ENCODE measurements around the gene PDE4DIP.
"Not testable (repeated sequence)": the region's sequence is repeated elsewhere in the genome, so short reads cannot be mapped to it uniquely, and the experiment has no call there.

The PDE4DIP gene

DNA sequence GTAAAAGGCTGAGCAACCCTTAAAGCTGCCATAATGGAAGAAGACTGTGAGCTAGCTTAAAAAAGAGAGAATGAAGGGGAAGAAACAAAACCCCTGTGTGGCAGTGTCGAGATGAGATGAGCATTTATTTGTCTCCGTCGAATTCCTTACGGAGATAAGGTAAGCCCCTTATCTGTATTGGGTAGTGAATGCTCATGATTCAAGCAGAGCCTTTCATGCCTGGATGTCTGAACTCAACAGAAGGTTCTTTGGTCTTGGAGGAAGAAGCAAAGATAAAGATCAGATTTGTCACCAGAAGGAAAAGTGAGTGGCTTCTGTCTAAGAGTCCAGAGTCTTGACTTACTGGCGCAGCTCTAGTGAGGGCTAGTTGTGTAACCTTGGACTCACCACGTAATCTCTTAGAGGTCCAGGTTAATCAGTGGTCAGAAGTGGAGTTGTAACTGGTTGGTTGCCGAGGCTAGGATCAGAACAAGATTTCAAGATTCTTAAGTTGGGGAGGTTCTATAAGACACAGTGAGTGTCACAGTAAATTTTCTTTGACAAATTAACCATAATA lies 146.1 kb downstream of the PDE4DIP start:
- H3K4me3 ChIP-seq (ENCODE audit: low read depth, low read length); CTCF ChIA-PET; DNase-seq (ENCODE audit: low read depth, low spot score); POLR2A ChIA-PET: not testable (repeated sequence)

DNA sequence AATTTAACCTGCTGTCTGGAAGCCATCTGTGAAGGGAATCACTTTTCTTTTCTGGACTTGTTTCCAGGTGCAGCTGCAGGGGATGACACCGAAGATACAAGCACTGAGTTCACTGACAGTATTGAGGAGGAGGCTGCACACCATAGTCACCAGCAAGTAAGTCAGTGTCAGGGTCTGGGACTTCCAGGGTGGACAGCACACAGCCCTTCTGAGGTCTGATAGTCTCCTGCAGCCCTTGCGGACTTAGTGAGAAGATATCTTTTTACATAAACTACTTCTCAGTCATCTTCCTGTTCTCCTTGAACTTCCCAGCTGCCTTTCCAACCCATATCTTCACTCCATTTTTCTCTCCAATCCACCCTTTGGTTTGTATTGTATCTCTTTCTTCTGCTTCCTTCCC lies 147.6 kb downstream of the PDE4DIP start:
- CTCF ChIA-PET; POLR2A ChIA-PET; DNase-seq (ENCODE audit: low read depth, low spot score); H3K4me3 ChIP-seq (ENCODE audit: low read depth, low read length): not testable (repeated sequence)

DNA sequence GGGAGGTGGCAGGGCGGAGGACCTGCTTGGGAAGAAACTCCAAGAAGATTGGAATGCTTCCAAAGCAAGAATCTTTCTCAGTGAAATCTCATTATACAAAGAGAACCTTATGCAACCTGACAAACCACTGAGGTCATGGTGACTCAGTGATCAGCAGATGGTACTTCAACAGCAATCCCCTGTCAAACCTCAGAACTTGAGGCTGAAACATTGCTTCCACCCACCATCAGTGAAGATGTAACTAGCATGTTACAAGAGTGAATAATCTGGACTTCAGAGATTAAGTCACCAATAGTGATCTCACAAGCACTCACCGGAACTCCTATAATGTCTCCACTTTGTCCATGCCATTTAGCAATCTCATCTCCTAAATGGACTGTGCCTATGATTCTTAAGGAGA lies 148.1 kb downstream of the PDE4DIP start:
- CTCF ChIA-PET; DNase-seq (ENCODE audit: low read depth, low spot score); POLR2A ChIA-PET; H3K4me3 ChIP-seq (ENCODE audit: low read depth, low read length): not testable (repeated sequence)

DNA sequence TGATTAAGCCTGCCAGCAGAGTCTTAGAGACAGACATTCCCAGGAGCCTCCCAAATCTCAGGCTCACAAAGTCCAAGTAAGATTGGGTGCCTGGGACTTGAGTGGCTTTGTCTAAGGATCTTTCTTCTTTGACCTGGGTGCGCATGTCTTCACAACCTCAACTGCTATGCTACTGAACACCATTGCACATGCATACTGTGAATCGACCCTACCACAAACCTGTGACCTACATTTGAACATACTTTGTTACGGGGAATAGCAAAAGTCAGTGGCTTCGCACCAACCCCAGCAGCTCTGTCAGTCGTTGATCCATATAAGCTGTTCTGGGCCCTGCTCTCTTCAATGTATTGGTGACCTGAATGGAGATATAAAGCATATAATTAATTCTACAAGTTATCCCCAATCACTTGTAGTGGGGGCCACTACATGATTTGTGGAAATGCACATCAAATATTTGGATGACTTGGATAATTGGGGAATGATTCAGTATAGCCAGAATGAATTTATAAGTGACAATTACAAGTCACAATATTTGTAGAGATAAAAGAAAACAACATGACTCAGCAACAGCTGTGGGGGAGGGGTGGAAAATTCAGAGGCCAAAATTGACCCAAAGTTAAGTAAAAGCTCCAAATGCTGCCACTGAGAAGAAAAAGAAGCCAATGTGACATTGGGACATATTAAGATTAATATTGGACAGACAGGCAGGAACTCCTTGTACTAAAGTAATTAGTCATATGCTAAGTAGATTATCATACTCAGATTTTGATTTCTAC lies 152.4 kb downstream of the PDE4DIP start:
- DNase-seq (ENCODE audit: low read depth, low spot score); H3K4me3 ChIP-seq (ENCODE audit: low read depth, low read length); POLR2A ChIA-PET; CTCF ChIA-PET: not testable (repeated sequence)

DNA sequence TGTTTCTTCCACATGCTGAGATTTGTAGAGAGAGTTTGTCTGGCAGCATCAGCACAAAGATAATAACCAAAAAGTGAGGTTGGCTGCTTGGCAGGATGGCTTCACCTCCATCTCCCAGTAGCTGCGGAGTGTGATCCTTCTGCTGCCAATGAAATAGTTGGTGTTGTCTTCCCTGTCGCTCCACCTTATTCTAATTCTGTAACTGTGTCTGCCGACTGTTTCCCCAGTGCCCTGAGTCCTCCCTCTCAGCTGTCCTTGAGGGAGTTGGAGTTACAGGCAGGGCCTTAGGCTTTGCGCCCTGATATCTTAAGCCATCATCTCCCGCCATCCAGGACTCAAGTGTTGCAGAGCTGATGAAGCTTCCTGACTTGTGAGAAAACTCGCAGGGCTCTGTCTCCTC lies 153.2 kb downstream of the PDE4DIP start:
- DNase-seq (ENCODE audit: low read depth, low spot score); H3K4me3 ChIP-seq (ENCODE audit: low read depth, low read length); CTCF ChIA-PET; POLR2A ChIA-PET: not testable (repeated sequence)

DNA sequence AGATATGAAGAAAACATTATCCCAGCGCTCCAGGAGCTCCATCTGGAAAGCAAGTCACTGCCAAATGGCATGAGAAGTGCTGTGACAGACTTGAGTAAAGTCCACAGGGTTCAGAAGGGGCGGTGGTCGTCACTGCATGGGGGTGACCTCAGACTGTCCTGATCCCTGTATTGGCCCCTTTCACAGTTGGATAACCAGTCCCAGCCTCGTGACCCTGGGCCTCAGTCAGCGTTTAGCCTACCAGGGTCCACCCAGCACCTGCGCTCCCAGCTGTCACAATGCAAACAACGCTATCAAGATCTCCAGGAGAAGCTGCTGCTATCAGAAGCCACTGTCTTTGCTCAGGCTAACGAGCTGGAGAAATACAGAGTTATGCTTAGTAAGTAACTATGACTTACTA lies 158.4 kb downstream of the PDE4DIP start:
- H3K4me3 ChIP-seq (ENCODE audit: low read depth, low read length); CTCF ChIA-PET; DNase-seq (ENCODE audit: low read depth, low spot score); POLR2A ChIA-PET: not testable (repeated sequence)

DNA sequence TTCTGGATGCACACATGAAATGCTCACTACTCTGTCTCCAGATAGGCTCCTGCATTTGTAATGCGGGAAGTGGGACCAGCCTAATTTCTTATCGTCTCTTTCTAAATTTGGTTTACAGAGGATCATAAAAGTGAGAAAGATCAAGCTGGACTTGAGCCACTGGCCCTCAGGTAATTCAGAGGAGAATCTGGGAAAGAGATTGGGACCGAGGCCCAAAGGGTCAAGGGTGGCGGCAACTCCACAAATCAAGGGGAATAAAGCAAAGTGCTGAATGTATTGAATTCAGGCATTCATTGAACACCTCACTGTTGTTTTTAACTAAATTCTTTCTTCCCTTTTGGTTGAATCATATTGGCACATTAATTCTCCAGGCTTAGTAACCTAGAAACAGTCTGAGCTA lies 164.1 kb downstream of the PDE4DIP start:
- CTCF ChIA-PET; POLR2A ChIA-PET; DNase-seq (ENCODE audit: low read depth, low spot score); H3K4me3 ChIP-seq (ENCODE audit: low read depth, low read length): not testable (repeated sequence)

DNA sequence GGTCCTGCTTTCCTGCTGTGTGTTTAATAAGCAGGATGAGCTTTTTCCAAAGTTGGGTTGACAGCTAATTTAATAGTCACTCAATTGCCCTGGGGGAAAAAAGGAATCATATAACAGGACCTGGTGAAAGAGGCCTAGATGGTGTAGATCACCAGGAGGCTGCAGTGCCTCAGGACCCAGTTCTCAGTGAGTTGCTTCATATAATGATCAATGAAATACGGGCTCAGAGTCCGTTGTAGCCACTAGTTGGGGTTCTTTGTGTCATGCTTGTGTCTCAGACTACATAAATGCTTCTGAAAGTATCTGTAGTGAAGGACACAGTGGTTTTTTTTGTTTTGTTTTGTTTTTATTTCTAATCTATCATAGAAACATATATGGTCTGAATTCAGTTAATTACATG lies 164.5 kb downstream of the PDE4DIP start:
- H3K4me3 ChIP-seq (ENCODE audit: low read depth, low read length); DNase-seq (ENCODE audit: low read depth, low spot score); POLR2A ChIA-PET; CTCF ChIA-PET: not testable (repeated sequence)

DNA sequence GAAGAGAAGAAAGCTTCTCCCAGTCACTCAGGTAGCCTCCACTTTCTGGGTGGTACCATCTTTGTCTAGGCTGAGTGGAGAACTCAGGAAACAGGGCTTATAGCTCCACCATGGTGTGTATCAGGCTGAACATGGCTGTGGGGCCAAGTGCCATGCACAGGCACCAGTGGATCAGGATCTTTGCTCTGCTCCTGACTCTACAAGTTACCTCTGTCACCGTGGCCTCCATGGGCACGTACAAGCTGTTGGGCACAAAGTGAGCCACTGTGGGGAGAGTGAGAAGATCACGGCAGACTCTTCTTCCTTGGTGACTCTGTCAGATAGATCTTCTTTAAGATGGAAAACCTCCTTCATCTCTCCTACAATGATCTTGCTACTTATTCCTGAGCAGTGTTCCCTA lies 165.5 kb downstream of the PDE4DIP start:
- CTCF ChIA-PET; H3K4me3 ChIP-seq (ENCODE audit: low read depth, low read length); DNase-seq (ENCODE audit: low read depth, low spot score); POLR2A ChIA-PET: not testable (repeated sequence)

DNA sequence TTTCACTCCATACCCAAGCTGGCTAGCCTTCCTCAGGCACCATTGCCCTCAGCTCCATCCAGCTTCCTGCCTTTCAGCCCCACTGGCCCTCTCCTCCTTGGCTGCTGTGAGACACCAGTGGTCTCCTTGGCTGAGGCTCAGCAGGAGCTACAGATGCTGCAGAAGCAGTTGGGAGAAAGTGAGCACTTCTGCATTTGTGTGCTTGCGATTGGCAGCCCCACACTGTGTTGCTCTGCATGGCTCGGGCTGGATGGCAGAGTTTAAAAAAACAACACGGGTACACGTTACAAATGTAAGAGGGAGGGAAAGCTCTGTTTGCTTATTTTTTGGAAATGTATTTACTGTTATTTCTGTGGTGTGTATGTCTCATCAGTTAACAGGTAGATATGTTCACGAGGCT lies 168.4 kb downstream of the PDE4DIP start:
- DNase-seq (ENCODE audit: low read depth, low spot score); H3K4me3 ChIP-seq (ENCODE audit: low read depth, low read length); CTCF ChIA-PET: not testable (repeated sequence)
- POLR2A ChIA-PET = interaction anchor here (0.6 kb wide), 1 partner anchor 1933 kb away, joined by 3 read pairs; no protein-coding TSS in a partner anchor

DNA sequence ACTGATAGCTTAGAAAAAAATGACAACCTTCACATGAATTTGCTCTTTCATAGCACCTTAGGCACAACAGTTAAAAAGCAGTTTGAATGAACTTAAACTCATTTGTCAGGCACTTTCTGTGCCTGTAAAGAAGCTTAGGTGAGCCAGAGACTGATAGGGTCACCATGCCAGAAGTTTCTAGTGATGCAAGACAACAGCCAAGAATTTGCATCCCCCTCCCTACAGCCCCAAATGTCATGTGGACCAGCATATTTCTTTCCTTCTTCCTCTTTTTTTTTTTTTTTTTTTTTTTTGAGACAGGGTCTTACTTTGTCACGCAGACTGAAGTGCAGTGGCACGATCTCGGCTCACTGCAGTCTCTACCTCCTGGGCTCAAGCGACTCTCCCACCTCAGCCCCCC lies 169.3 kb downstream of the PDE4DIP start:
- DNase-seq (ENCODE audit: low read depth, low spot score); H3K4me3 ChIP-seq (ENCODE audit: low read depth, low read length); POLR2A ChIA-PET; CTCF ChIA-PET: not testable (repeated sequence)

DNA sequence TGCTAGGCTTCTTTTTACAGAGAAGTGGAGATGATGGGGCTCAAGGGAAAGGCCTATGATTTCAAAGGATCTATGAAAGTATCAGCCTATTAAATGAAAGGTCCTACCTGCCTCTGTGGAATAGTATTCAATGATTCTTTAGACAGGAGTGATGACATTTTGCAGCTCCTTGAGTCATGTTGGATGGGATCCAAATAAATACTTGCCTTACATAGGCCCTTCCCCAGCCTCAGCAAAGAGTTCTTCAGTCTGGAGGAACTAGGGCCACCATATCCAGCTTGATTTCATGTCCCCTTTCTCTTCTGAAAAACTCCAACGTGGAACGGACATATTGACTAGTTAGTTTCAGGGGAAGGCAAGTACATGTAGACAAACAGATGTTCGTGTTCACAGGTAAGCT lies 171.3 kb downstream of the PDE4DIP start:
- POLR2A ChIA-PET; DNase-seq (ENCODE audit: low read depth, low spot score); CTCF ChIA-PET; H3K4me3 ChIP-seq (ENCODE audit: low read depth, low read length): not testable (repeated sequence)

DNA sequence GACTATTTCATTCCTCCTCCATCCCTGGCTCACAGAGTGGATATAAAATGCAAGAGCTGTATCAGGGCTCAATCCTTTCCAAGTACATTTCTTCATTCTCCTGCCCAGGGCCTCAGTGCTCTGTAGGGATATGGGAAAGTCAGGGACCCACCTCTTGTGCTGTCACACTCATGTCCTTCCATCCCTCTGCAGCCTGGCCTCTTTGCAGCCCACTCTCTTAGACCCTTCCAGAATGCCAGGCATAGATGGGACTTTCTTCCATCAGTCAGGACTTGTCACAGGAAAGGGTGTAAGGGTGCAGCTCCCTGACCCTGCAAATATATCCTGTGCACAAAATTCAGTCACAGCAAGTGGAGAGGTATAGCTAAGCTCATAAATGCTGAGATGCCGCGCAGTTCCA lies 172.4 kb downstream of the PDE4DIP start:
- DNase-seq (ENCODE audit: low read depth, low spot score); CTCF ChIA-PET; POLR2A ChIA-PET; H3K4me3 ChIP-seq (ENCODE audit: low read depth, low read length): not testable (repeated sequence)

DNA sequence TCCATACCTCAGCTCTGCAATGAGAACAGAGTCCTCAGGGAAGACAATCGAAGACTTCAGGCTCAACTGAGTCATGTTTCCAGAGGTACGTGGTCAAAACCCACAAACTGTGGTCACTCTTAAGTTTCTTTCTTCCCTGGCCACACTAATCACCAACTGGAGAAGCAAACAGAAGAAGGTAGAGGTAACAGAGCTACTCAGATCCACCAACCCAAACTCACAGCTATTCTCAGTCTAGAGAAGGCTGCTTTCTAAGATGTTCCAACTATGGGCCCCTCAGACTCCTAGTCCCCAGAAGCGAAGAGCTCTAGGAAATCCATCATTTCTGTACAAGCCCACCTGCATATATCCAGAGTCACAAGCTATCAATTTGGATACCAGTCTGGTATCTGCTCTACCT lies 174.3 kb downstream of the PDE4DIP start:
- POLR2A ChIA-PET; CTCF ChIA-PET; DNase-seq (ENCODE audit: low read depth, low spot score); H3K4me3 ChIP-seq (ENCODE audit: low read depth, low read length): not testable (repeated sequence)

DNA sequence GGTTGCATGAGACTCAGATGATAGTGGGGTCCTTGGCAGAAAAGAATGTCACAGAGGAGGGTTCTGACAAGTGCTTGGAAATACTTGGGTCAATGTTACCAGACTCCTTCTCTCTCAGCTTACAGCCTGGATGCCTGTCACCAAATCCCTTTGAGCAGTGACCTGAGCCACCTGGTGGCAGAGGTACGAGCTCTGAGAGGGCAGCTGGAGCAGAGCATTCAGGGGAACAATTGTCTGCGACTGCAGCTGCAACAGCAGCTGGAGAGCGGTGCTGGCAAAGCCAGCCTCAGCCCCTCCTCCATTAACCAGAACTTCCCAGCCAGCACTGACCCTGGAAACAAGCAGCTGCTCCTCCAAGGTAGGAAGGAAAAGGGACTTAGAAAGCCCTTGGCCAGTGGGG lies 180.1 kb downstream of the PDE4DIP start:
- H3K4me3 ChIP-seq (ENCODE audit: low read depth, low read length); POLR2A ChIA-PET; CTCF ChIA-PET; DNase-seq (ENCODE audit: low read depth, low spot score): not testable (repeated sequence)

DNA sequence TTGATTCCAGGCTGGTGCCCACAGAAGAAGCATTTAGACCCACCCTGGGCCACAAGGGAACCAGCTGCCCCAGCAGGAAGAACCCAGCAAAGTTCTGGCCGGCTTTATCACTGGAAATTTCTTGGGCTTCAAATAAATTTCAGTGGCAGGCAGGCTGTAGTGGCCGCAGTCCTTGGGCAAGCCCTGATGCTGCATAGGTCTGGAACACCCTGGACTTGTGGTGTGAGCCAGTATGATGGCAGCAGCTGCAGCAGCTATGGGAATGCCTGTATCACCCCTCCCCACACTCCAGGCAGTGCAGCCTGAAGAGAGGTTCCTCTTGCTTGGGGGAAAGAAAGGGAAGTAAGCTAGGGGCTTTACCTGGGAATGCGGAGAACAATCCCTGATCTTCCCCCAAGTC lies 189.7 kb downstream of the PDE4DIP start:
- DNase-seq (ENCODE audit: low read depth, low spot score); CTCF ChIA-PET; POLR2A ChIA-PET; H3K4me3 ChIP-seq (ENCODE audit: low read depth, low read length): not testable (repeated sequence)

DNA sequence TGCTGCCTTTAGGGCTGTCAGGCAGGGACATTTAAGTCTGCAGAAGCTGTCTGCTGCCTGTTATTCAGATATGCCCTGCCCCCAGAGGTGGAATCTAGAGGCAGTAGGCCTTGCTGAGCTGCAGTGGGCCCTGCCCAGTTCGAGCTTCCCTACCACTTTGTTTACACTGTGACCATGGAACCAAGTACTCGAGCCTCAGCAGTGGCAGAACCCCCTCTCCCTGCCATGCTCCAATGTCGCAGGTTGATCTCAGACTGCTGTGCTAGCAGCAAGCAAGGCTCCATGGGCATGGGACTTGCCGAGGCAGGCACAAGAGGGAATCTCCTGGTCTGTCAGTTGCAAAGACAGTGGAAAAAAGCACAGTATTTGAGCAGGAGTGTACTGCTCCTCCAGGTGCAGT lies 198.8 kb downstream of the PDE4DIP start:
- DNase-seq (ENCODE audit: low read depth, low spot score); POLR2A ChIA-PET; CTCF ChIA-PET; H3K4me3 ChIP-seq (ENCODE audit: low read depth, low read length): not testable (repeated sequence)

DNA sequence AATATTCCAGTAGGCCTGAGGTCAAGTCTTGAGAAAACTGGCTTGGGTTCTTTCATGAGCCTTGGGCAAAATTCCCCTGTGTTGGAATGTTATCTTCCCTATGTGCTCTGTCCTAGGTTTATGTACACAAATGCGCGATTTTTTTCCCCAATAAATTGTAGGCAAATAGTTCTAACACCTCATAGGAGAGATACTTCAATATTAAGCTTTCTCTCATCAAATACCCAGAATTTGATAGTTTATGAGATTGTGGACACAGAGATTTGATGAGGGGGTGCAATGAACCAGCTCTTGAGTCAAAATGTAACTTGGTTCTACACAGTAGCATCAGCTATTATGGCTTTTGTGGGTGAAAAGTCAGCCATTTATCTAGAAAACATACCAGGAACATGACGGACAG lies 220.4 kb downstream of the PDE4DIP start:
- DNase-seq (ENCODE audit: low read depth, low spot score); H3K4me3 ChIP-seq (ENCODE audit: low read depth, low read length); CTCF ChIA-PET; POLR2A ChIA-PET: not testable (repeated sequence)

Data from AG04449 (cell line).